Measurements from ENCODE around the gene VWC2.

VWC2 gene

DNA sequence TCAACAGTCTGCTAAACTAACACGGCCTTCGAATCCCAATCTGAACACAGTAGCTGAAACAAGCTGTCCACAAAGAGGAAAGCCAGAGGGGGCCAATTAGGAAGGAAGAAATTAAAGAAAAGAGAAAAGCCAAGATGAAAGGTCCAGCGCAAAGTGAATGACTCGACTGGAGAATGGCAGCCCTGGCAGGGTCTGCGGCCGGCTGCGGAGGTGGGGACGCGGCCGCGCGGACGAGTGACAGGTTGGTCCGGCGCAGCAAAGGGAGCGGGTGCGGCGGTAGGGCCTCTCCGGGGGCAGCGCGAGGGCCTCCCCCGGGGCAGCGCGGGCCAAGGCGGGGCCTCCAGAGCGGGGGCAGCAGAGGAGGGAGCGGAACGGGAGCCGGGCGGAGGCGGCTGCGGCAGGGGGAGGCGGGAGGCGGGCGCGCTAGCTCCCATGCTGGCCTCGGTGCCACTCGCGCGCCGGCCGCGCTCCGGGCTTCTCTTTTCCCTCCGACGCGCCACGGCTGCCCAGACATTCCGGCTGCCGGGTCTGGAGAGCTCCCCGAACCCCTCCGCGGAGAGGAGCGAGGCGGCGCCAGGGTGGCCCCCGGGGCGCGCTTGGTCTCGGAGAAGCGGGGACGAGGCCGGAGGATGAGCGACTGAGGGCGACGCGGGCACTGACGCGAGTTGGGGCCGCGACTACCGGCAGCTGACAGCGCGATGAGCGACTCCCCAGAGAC lies at the start of gene VWC2:
TSS of gene VWC2 (plus strand) at position 421 of the 718 bp plus-strand sequence. CDS start 1,798 bp downstream, outside the sequence.
- no peak for DNase-seq (ENCODE audit: low read depth)

DNA sequence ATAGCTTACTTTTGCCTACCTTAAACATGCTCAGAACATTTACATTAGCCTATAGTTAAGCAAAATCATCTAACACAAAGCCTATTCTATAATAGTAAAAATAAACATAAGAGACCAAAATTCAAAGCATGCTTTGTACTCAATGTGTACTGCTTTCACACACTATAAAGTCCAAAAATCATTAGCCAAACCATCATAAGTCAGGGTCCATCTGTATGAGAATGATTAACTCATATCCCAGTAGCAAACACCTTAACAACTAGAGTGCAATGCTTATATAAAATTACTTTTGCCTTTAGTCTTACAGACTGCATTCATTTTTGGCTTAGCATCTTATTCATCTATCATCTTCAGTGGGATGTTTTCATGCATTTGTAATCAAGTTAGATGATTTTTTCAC lies 49.4 kb upstream of the VWC2 start:
- DNase-seq (ENCODE audit: low read depth), result no peak

DNA sequence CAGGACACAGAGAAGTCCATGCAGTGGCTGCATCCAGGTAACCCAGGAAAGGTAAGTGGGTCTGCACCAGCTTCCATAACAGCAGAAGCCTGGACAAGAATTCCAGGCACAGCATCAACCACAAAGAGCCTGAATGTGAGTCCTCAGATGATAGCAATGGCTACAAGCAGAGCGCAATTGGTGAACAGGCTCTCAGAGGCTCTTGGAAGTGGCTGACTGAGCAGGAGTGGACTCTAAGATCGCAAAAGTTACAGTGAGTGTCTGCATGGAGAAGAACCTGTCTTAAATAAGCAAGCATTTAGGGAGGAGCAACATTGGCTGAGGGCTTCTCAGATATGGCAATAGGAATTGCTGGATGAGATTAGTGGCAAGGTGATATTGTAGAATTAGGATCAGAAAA lies 41.6 kb upstream of the VWC2 start:
- no peak for DNase-seq (ENCODE audit: low read depth)

DNA sequence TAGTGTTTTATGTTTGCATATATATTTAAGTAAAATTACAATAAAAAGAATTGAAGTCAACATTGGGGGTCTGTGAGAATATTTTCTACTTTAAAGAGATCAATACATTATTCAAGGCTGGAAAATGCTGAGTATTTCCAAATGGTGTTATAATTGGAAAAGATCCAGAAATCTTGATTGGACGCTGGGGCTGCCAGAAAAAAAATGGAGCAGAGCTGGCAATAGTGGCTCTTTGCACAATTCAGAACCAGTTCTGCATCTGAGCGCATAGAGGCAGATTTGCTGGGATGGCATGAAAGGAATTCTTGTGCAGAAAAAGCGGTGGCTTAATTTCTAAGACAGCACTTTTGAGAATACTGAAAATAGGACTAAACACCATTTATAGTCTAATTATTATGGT lies 10.8 kb upstream of the VWC2 start:
- DNase-seq (ENCODE audit: low read depth), result no peak

DNA sequence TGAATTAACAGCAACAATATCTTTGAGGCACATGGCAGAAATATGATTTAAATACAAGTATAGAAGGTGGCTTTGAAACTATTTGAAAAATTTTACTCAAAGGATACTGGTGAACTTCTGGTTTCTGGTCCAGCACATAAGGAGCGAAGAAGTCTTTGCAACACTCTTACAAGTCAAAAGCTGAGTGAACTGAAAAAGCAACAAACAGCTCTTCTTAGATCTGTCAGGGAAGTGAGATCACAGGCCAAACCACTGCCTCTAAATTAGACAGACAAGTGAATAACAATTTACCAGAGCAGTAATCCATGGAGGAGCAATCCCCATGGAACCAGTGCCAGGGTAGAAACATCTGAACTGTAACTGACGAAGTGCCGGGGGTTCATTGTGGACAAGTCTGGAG lies 9.6 kb upstream of the VWC2 start:
- no peak for DNase-seq (ENCODE audit: low read depth)

DNA sequence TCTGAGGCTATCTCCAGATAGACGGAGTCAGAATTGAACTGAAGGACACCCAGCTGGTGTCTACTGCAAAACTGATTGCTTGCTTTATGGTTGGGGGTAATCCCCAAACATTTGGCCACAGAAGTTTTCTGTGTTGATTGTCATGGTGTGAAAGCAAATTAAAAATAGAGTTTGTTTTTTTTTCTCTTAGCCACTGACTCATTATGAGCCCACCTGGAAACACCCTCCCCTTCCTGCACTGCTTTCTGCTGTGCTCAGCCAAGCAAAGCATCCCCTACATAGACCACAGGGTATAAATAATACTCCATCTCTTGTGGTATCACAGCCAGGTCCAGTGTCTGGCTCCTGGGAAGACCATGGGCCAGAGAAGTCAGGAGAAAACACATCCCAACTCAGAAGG lies 6.5 kb upstream of the VWC2 start:
- DNase-seq (ENCODE audit: low read depth), result no peak

DNA sequence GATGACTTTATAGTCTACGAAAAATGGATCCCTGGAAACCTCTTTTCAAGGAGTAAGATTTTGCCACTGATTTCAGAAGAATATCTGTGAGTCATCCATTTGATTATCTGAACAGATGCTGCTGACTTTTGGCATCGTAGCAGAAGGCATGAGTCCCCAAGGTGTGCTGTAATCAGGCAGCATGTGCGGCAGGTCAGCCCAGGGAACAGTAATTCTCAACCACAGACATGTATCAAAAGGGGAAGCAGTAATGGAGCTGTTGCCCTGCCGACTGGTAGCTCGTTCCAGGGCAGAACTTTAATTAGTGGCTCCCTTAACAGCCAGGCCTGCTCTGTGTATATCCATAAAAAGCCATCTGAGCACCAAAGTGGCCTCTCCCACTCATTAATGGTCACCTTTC lies 5.7 kb upstream of the VWC2 start:
- no peak for DNase-seq (ENCODE audit: low read depth)

DNA sequence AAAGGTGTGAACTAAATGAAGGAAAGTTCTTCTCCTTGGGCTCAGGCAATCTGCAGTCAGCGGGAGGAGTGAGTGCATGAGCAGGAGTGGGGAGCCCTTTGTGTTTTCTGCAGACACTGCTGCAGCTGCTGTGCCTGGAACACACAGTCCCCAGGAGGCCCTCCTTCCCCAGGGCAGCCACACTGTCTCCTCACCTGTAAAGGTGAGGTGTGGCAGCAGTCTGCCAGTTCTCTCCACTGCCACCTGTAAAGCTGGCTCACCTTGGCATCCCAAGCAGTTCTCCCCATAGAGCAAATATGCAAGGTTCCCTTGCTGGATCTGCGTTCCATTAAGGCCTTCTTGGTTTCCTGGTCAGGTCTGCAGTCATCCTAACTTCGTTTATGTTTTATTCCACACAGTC lies 5.2 kb upstream of the VWC2 start:
- no peak for DNase-seq (ENCODE audit: low read depth)

DNA sequence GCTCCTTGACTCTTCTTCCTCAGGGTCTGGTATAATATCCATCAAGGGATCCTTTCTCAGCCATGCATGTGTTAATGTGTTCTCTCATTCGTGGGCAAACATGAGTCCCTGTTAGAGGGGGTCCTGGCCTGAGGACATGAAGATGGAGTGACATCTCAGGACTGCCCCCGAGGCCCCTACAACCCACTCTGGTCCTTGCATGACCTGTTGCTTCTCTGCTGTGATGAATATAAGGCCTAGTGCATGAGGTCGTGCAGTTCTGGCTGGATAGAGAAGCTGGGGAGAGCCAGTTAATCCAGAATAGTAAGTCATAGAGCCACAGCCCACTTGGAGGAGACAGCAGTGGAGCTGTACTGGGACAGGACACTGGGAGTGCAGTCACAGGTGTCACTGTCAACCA lies 4.6 kb upstream of the VWC2 start:
- no peak for DNase-seq (ENCODE audit: low read depth)

DNA sequence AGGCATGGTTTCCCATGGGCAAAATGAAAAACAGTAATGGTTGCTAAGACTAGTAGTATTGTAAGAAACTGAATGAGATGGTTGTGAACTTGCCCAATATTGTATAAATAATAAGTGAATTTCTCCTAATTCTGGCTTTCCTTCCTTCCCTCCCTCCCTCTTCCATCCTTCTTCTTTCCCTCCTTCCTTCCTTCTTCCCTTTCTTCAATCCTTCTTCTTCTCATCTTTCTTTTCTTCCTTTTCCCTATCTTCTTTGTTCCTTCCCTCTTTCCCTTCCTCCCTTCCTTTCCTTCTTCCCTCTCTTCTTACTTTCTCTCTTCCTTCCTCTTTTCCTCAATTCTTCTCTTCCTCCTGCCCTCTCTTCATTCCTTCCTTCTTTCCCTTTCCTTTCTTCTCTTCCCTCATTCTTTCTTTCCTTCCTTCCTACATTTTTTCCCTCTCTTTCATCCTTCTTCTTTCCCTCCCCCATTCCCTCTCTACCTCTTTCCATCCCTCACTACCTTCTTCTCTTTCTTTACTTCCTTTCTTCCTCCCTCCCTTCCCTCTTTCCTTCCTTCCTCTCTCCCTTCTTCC lies 4.1 kb upstream of the VWC2 start:
- no peak for DNase-seq (ENCODE audit: low read depth)

DNA sequence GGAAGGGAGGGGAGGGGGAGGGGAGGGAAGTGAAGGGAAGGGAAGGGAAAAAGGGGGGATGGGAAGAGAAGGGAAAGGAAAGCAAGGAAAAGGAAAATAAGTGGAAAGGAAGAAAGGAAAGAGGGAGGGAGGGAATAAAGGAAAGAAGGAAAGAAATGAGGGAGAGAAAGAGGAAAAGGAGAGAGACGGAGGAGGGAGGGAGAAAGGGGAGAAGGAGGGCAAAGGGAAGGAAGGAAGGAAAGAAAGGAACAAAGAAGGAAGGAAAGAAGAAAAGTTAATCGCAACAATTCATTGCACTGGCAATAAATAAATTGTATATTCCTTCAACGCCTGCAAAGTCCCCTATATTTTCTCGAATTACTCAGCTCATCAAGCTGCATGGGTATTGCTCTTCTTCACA lies 2.6 kb upstream of the VWC2 start:
- DNase-seq (ENCODE audit: low read depth), result no peak

DNA sequence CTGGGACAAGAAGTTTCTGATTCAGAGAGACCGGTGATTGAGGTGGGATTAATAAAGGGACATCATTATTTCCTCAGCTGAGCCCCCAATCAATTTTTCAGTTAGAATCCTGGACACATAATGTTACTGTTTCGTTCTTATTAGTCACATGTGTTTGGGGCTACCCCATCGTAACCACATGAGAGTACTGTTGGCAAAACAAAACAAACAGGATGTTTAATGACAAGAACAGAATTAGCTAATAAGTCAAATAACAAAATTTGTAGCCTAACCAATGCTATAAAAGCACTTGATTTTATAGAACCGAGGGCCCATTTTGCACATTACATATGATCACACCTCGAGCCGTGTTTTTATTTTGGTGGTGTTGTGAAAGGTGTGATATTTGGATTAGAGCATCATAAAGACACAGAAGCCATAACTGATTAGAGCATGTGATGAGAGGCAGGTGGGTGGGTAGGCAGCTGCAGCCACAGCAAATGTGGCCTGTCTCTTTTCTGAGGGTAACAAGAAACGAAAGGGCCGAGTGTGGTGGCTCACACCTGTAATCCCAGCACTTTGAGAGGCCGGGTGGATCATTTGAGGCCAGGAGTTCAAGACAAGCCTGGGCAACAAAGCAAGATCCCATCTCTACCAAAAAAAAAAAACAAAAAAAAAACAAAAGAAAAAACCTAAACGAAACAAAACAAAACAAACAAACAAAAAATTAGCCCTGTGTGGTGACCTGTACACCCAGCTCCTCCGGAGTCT lies 1.8 kb upstream of the VWC2 start:
- no peak for DNase-seq (ENCODE audit: low read depth)

DNA sequence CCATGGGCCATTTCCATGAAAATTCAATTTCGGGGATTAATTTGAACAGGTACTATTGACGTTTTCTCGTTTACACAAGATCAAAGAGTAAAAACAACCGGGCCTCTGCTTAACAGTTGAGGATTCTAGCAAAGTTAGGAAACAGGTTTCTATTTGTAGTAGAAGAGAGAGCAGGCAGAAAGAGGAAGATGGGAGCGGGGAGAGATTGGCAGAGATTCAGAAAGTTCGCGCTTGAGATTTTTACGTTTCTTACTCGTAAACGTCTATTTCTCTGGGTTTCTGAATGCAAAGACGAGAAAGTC lies 571 bp upstream of the VWC2 start:
- no peak for DNase-seq (ENCODE audit: low read depth)

DNA sequence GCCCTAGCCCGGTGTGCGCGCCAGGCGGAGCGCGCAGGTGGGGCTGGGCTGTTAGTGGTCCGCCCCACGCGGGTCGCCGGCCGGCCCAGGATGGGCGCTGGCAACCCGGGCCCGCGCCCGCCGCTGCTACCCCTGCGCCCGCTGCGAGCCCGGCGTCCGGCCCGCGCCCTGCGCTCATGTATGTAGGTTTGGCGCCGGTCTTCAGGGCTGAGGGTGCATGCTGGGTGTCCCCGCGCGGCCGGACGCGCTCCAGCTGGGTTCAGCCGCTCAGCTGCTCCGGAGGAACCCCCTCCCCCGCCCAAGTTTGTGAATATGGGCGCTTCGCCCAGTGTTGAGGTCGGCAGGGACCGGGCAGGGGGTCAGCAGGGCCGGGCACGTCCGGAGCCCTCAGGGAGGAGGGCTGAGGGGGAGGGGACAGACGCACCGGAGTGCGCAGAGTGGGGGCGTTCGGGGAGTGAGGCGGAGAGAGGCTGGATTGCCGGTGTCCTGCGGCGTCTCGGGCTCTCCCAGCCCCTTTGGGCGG lies 559 bp downstream of the VWC2 start:
- DNase-seq (ENCODE audit: low read depth), result no peak

DNA sequence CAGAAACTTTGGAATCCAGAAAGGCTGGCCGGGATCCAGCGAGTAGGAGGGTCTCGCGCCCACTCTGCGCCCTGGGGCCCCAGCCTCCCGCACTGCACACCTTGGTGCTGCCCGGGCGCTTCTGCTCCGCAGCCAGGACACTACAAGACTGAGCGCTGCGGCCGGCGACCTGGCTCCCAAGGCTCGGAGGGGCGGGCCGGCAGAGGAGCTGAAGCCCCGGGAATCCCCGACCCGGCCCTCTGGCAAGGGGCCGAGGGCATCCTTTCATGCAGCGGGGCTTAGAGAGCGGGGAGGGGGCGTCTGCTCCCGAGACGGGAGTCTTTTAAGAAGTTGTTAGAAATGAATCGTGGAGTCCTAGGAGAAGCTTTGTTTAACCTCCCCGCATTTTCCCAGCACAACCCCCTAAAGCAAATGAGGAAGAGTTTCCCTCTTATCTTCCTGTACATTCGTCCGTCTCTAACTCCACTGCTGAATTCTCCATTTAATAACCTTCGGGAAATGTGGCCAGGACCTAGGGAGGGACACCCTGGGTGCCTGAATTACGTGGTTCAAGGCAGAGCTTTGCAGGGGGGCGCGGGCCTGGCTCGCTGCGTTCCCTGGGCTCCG lies 1.1 kb downstream of the VWC2 start:
- DNase-seq (ENCODE audit: low read depth), result no peak

DNA sequence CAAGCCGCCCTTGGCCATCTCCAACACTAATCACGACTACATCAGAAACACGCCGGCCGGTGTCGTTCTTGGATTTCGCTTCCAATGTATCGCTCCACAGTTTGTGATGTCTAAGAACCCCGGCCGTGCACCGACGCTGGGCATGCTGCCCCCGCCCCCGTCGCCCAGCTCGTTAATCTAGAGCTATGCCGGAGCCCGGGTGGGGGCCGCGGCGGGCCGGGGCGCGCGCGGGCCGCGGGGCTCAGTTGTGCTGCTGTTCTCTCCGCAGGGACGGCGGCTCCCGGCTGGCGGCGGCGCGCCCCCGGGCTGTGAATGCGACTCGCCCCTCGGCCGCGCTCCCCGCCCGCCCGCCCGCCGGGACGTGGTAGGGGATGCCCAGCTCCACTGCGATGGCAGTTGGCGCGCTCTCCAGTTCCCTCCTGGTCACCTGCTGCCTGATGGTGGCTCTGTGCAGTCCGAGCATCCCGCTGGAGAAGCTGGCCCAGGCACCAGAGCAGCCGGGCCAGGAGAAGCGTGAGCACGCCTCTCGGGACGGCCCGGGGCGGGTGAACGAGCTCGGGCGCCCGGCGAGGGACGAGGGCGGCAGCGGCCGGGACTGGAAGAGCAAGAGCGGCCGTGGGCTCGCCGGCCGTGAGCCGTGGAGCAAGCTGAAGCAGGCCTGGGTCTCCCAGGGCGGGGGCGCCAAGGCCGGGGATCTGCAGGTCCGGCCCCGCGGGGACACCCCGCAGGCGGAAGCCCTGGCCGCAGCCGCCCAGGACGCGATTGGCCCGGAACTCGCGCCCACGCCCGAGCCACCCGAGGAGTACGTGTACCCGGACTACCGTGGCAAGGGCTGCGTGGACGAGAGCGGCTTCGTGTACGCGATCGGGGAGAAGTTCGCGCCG lies 1.9 kb downstream of the VWC2 start:
- no peak for DNase-seq (ENCODE audit: low read depth)

DNA sequence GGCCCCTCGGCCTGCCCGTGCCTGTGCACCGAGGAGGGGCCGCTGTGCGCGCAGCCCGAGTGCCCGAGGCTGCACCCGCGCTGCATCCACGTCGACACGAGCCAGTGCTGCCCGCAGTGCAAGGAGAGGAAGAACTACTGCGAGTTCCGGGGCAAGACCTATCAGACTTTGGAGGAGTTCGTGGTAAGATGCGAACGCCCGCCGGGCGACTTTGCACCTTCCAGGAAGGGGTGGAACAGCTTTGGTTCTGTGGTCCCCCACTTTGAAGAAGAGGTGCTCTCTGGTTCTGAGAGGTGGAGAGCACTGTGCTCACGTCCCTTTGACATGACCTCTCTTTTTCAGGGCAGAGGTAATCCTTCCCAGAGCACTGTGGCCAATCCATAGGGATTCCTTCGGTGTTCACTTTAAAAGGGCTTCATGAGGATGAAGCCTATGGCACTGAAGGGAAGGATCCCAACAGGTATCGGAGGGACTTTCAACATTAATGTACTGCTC lies 2.6 kb downstream of the VWC2 start:
- DNase-seq (ENCODE audit: low read depth), result no peak

DNA sequence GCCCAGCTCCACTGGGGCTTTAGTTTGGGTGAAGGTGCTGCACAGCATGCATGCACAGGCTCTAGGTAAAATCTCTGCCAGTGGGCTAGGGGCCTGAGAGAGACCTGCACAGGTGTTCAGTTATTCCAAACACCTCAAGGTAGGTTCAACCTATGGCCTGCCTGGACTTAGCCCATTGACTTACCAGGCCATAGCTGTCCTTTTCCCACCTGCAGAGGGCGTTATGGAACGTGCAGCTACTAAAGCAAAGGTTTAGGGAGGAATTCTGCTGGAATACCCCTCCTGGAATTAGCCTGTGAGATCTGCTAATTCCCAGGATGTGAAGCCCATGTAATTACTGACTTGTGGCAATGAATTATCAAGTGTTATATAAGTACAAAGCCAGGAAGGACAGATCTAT lies 3.6 kb downstream of the VWC2 start:
- DNase-seq (ENCODE audit: low read depth), result no peak

DNA sequence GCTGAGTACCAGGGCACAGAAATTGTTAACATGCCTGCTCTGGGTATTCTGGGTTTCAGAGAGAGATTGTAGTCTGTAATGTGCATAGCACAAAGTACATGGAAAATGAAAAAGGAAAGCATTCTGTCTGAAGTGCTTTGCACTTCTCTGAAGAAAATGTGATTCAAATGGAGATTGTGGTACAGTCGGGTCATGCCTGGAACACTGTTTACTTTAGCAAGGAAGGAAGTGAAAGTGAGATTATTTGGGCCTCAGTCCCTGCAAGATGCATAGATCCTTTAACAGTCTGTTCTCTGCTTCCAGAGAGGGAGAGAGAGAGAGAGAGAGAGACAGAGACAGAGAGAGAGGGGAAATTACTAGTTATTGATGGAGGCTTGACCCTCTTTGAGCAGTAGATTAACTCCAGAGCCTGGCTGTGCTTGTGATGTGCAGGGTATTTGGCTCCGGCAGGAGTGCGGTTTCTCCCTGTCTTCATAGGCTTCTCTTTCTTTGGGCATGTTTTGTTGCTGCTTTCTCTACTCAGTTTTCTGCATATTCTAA lies 5.4 kb downstream of the VWC2 start:
- DNase-seq (ENCODE audit: low read depth), result no peak

DNA sequence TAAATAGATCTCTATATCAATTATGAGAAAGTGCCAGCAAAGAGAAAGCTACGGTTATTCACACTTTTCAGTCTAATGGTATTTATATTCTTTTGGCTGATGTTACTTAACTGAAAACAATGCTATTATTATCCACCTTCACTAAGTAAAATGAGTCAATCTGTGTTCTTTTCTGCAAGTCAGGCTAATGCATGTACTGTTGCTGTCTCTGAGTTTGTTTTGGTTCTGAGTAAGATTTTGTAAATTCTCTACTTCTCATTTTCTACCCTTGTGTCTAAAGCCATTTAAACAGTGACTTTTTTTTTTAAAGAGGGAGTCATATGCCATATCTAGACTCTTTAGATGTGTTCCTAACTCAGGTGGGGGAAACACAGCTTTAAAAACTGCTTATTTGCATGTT lies 7.5 kb downstream of the VWC2 start:
- no peak for DNase-seq (ENCODE audit: low read depth)

DNA sequence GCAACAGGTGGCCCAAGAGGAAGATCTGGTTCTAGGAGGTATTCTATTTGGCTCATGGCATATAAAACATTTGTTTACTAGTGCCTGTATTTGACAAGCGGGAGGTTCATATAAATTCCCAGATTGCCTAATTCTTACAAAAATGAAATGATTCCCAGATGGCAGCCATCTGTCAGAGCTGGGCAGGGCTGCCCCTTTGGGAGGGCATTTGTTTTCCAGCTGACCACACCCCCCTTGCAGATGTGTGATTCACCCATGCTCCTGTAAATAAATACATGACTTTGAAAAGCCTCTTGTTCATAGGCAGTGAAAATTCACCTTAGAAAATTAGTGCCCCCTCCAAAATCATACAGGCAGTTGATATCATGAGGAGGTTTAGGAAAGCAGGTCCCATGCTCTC lies 8.6 kb downstream of the VWC2 start:
- DNase-seq (ENCODE audit: low read depth), result no peak

DNA sequence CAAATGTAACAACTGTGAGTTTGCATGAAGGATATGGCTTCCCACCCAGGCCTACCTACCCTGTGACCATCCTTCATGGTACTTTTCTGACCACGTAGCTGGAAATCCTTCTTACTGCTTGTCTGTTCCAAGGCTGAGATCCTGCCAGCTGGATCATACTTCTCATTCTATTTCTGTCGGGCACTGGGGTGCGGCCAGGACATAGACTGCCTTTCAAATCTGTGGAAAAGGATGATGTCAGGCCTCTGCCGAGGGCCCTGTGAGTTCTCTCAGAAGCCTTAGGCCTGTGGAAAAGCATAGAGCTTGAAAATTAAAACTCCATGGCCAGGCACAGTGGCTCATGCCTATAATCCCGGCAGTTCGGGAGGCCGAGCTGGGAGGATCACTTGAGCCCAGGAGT lies 10.0 kb downstream of the VWC2 start:
- DNase-seq (ENCODE audit: low read depth), result no peak
